HepG2 (cell line): ENCODE results near the gene SF3B2. TPM values are rescaled to one million over a fixed set of nuclear protein-coding genes. Genes with fewer than 3 reads are reported as not detected.

Source experiments
- ELF1 ChIP-seq: sonication (generic); formaldehyde crosslinking; IDR thresholded peaks from 2 replicates; pipeline ENCODE4 v1.4.0; 2020; ENCODE audit warnings: missing genetic modification reagents
- IRF2 ChIP-seq: IDR thresholded peaks from 2 replicates; pipeline ENCODE4 v1.6.1; 2018; ENCODE audit warnings: missing genetic modification reagents, missing compliant biosample characterization
- MAZ ChIP-seq, 2 experiments: sonication (generic) in 1 of 2; formaldehyde crosslinking in 1 of 2; IDR thresholded peaks; 2 replicates each; pipeline versions ENCODE4 v1.5.0 to v1.6.1; 2012 to 2020; ENCODE audit warnings: low read depth in 2 of 2, mild to moderate bottlenecking in 2 of 2, borderline replicate concordance in 1 of 2, improper control_type of control experiment in 1 of 2, low read length in 1 of 2, missing genetic modification reagents in 1 of 2, moderate library complexity in 1 of 2
- MED8 ChIP-seq: sonication (generic); formaldehyde crosslinking; IDR thresholded peaks from 2 replicates; pipeline ENCODE4 v1.8.1; 2023; ENCODE audit warnings: mild to moderate bottlenecking, missing genetic modification reagents; ENCODE audit not compliant: insufficient replicate concordance
- MEIS1 ChIP-seq: sonication (generic); formaldehyde crosslinking; IDR thresholded peaks from 2 replicates; pipeline ENCODE4 v1.9.0; 2021; ENCODE audit warnings: mild to moderate bottlenecking, missing genetic modification reagents, moderate library complexity, borderline replicate concordance
- MTF2 ChIP-seq: sonication (generic); formaldehyde crosslinking; IDR thresholded peaks from 2 replicates; pipeline ENCODE4 v1.5.0; 2020; ENCODE audit warnings: missing genetic modification reagents, borderline replicate concordance
- NCOA2 ChIP-seq: sonication (generic); formaldehyde crosslinking; IDR thresholded peaks from 2 replicates; pipeline ENCODE4 v1.8.0; 2022; ENCODE audit warnings: inconsistent platforms
- NRL ChIP-seq: sonication (generic); formaldehyde crosslinking; IDR thresholded peaks from 2 replicates; pipeline ENCODE4 v1.5.0; 2020; ENCODE audit warnings: missing genetic modification reagents, mild to moderate bottlenecking, moderate library complexity, borderline replicate concordance
- POGZ ChIP-seq: sonication (generic); formaldehyde crosslinking; IDR thresholded peaks from 2 replicates; pipeline ENCODE4 v1.4.0; 2020; ENCODE audit warnings: mild to moderate bottlenecking, missing genetic modification reagents
- RAD51 ChIP-seq: fragments of 450-650 bp; IDR thresholded peaks from 2 replicates; pipeline ENCODE4 v1.6.1; 2016; ENCODE audit warnings: borderline replicate concordance
- TBX2 ChIP-seq: sonication (generic); formaldehyde crosslinking; IDR thresholded peaks from 2 replicates; pipeline ENCODE4 v1.5.0; 2020; ENCODE audit warnings: missing genetic modification reagents, mild to moderate bottlenecking, borderline replicate concordance
- TEAD2 ChIP-seq: sonication (generic); formaldehyde crosslinking; IDR thresholded peaks from 2 replicates; pipeline ENCODE4 v1.9.0; 2021; ENCODE audit warnings: missing genetic modification reagents
- THAP11 ChIP-seq: IDR thresholded peaks from 2 replicates; pipeline ENCODE4 v1.6.1; 2016; ENCODE audit warnings: missing biosample characterization, missing genetic modification reagents
- YEATS4 ChIP-seq: sonication (generic); formaldehyde crosslinking; IDR thresholded peaks from 2 replicates; pipeline ENCODE4 v1.4.0; 2020; ENCODE audit warnings: missing genetic modification reagents, borderline replicate concordance
- YY1 ChIP-seq: IDR thresholded peaks from 2 replicates; pipeline ENCODE4 v1.6.1; 2011; ENCODE audit warnings: low read length, low read depth, moderate library complexity, mild to moderate bottlenecking; ENCODE audit not compliant: insufficient read depth, insufficient replicate concordance
- ZNF180 ChIP-seq: sonication (generic); formaldehyde crosslinking; IDR thresholded peaks from 2 replicates; pipeline ENCODE4 v1.4.0; 2020; ENCODE audit warnings: low read depth, missing genetic modification reagents, borderline replicate concordance
- ZNF232 ChIP-seq: sonication (generic); formaldehyde crosslinking; IDR thresholded peaks from 2 replicates; pipeline ENCODE4 v1.4.0; 2020; ENCODE audit warnings: missing genetic modification reagents, borderline replicate concordance
- ZNF619 ChIP-seq: sonication (generic); formaldehyde crosslinking; IDR thresholded peaks from 2 replicates; pipeline ENCODE4 v1.4.0; 2020; ENCODE audit warnings: mild to moderate bottlenecking, missing genetic modification reagents
- ZNF749 ChIP-seq: sonication (generic); formaldehyde crosslinking; IDR thresholded peaks from 2 replicates; pipeline ENCODE4 v1.8.0; 2022; ENCODE audit warnings: mild to moderate bottlenecking, missing genetic modification reagents, moderate library complexity, borderline replicate concordance
- polyA plus RNA-seq, 8 experiments: library from polyadenylated mRNA; depleted of rRNA in 3 of 8; stranded (reverse) in 7 of 8; unstranded in 1 of 8; fragments of >200 nt; fragmentation: Illumina TruSeq in 4 of 8; extraction: Trizol in 4 of 8; gene quantifications; 2 replicates each; pipeline versions ENCODE4 v1.2.1 to v1.2.3, GENCODE V29; 2011 to 2016; ENCODE audit warnings: low read depth in 4 of 8, missing spikeins in 1 of 8, mixed read lengths in 1 of 8; ENCODE audit not compliant: insufficient read depth in 1 of 8
- total RNA-seq, 5 experiments: library from RNA; depleted of rRNA; stranded (reverse); fragments of >200 nt; fragmentation: Illumina TruSeq; extraction: Trizol; gene quantifications; 2 replicates each; pipeline ENCODE4 v1.2.3, GENCODE V29; 2016; ENCODE audit warnings: low read depth in 1 of 5
- TF ChIP-seq, protein P1 (sequence below): sonication (generic); formaldehyde crosslinking; IDR thresholded peaks from 2 replicates; pipeline ENCODE4 v1.9.0; 2021; ENCODE audit warnings: missing genetic modification reagents, borderline replicate concordance
- TF ChIP-seq, protein P2 (sequence below): sonication (generic); formaldehyde crosslinking; IDR thresholded peaks from 2 replicates; pipeline ENCODE4 v1.8.1; 2023; ENCODE audit warnings: mild to moderate bottlenecking, missing genetic modification reagents
- TF ChIP-seq, protein P3 (sequence below): sonication (generic); formaldehyde crosslinking; IDR thresholded peaks from 2 replicates; pipeline ENCODE4 v1.8.1; 2023; ENCODE audit warnings: missing genetic modification reagents, inconsistent platforms, borderline replicate concordance
- TF ChIP-seq, protein P4 (sequence below): IDR thresholded peaks from 2 replicates; pipeline ENCODE4 v1.6.1; 2016; ENCODE audit warnings: missing compliant biosample characterization, missing genetic modification reagents, borderline replicate concordance

Gene SF3B2
- total and polyA plus RNA-seq, 2 of the 13 experiments (the other 11 are each of a cell fraction or from before 2014, with no cell fraction given), result 70.4 to 153 TPM

DNA sequence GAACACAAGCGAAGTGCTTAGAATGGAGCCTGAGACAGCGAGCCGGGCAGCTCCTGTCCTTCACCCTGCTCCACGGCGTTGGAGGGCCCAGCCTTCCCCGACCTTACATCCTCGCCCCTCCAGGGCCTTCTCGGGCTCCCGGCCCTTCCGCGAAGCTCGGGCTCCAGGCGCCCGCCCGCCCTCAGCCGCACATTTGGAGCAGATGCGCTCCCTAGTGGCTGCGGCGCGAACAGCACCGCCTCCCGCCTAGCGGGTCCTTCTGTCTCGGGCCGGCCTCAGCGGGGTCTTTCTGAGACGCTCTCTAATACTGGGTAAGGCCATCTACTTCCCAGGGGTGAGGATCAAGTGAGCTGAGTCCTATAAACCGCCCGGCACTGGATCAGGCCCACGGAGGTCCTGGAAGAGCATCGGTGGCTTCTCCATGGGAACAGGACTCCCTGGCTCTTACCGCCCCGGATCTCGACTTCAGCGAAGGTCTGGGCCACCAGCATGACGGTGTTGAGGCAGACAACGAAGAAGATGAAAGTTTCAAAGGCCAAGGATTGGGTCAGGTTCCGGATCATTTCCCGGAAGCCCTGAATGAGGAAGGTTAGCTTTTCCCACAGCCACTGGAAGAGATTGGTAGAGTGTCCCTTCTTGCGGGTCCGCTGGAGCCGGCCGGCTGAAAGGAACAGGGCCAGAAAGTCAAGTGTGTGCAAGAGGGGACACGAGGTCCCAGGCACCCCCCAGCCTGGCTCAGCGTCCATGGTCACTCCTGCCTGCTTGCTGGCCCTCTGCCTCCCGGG lies 29.6 kb upstream of the SF3B2 start (continued):
- TF ChIP-seq, protein P1, sequence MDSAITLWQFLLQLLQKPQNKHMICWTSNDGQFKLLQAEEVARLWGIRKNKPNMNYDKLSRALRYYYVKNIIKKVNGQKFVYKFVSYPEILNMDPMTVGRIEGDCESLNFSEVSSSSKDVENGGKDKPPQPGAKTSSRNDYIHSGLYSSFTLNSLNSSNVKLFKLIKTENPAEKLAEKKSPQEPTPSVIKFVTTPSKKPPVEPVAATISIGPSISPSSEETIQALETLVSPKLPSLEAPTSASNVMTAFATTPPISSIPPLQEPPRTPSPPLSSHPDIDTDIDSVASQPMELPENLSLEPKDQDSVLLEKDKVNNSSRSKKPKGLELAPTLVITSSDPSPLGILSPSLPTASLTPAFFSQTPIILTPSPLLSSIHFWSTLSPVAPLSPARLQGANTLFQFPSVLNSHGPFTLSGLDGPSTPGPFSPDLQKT, result no peak
- TF ChIP-seq NCOA2 (CRISPR knock-in tag), result no peak
- no peak for TF ChIP-seq ZNF232
- TF ChIP-seq MAZ (IDR thresholded peaks at IDR 0.05; ENCODE audit: borderline replicate concordance, low read depth, low read length), result 0 out of 2 replicates have a peak, but pooled peaks have one; percentile 34
- no peak for TF ChIP-seq MAZ (CRISPR knock-in tag; IDR thresholded peaks at IDR 0.05; ENCODE audit: low read depth)
- TF ChIP-seq ELF1, result 0 out of 2 replicates have a peak, but pooled peaks have one; percentile 27
- peak; percentile 12; the same call in 1 of the 2 replicates for TF ChIP-seq POGZ (CRISPR knock-in tag)
- TF ChIP-seq, protein P2, sequence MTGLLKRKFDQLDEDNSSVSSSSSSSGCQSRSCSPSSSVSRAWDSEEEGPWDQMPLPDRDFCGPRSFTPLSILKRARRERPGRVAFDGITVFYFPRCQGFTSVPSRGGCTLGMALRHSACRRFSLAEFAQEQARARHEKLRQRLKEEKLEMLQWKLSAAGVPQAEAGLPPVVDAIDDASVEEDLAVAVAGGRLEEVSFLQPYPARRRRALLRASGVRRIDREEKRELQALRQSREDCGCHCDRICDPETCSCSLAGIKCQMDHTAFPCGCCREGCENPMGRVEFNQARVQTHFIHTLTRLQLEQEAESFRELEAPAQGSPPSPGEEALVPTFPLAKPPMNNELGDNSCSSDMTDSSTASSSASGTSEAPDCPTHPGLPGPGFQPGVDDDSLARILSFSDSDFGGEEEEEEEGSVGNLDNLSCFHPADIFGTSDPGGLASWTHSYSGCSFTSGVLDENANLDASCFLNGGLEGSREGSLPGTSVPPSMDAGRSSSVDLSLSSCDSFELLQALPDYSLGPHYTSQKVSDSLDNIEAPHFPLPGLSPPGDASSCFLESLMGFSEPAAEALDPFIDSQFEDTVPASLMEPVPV (CRISPR knock-in tag), result no peak
- TF ChIP-seq YY1, result no peak
- TF ChIP-seq MED8 (CRISPR knock-in tag), result no peak
- TF ChIP-seq ZNF749 (CRISPR knock-in tag), result no peak
- TF ChIP-seq MTF2 (CRISPR knock-in tag), result 0 out of 2 replicates have a peak, but pooled peaks have one; percentile 58
- TF ChIP-seq TEAD2 (CRISPR knock-in tag), result peak; percentile 28; the same call in 1 of the 2 replicates
- peak; percentile 44; the same call in 1 of the 2 replicates for TF ChIP-seq THAP11 (CRISPR knock-in tag)
- no peak for TF ChIP-seq ZNF619 (CRISPR knock-in tag)
- TF ChIP-seq RAD51, result no peak
- no peak for TF ChIP-seq MEIS1
- no peak; the same call in 1 of the 2 replicates for TF ChIP-seq YEATS4 (CRISPR knock-in tag)
- TF ChIP-seq, protein P3, sequence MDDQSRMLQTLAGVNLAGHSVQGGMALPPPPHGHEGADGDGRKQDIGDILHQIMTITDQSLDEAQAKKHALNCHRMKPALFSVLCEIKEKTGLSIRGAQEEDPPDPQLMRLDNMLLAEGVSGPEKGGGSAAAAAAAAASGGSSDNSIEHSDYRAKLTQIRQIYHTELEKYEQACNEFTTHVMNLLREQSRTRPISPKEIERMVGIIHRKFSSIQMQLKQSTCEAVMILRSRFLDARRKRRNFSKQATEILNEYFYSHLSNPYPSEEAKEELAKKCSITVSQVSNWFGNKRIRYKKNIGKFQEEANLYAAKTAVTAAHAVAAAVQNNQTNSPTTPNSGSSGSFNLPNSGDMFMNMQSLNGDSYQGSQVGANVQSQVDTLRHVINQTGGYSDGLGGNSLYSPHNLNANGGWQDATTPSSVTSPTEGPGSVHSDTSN (CRISPR knock-in tag), result 0 out of 2 replicates have a peak, but pooled peaks have one; percentile 55
- TF ChIP-seq, protein P4, sequence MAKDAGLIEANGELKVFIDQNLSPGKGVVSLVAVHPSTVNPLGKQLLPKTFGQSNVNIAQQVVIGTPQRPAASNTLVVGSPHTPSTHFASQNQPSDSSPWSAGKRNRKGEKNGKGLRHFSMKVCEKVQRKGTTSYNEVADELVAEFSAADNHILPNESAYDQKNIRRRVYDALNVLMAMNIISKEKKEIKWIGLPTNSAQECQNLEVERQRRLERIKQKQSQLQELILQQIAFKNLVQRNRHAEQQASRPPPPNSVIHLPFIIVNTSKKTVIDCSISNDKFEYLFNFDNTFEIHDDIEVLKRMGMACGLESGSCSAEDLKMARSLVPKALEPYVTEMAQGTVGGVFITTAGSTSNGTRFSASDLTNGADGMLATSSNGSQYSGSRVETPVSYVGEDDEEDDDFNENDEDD (CRISPR knock-in tag), result peak; percentile 55; the same call in 1 of the 2 replicates
- TF ChIP-seq TBX2 (CRISPR knock-in tag), result no peak; the same call in 1 of the 2 replicates
- TF ChIP-seq NRL (CRISPR knock-in tag), result peak; percentile 65; the same call in 1 of the 2 replicates
- 0 out of 2 replicates have a peak, but pooled peaks have one; percentile 23 for TF ChIP-seq IRF2 (CRISPR knock-in tag)
- peak; percentile 51; the same call in 1 of the 2 replicates for TF ChIP-seq ZNF180 (CRISPR knock-in tag)
